Colonic mucosa (tissue), 4 donors: ENCODE results near the gene ZDHHC7. TPM values are rescaled to one million over a fixed set of nuclear protein-coding genes. Genes with fewer than 3 reads are reported as not detected.
A peak's percentile ranks its signal among the peaks of the same experiment; 100 is the strongest.
"Not testable (repeated sequence)": the region's sequence is repeated elsewhere in the genome, so short reads cannot be mapped to it uniquely, and the experiment has no call there.

ENCODE experiments used
- DNase-seq: peaks from one replicate; pipeline ENCODE4 v3.0.0-alpha.2; 2020
- H3K27ac ChIP-seq: fragments of 200-600 bp; one replicate; pipeline ENCODE4 v1.8.0; 2021
- H3K27me3 ChIP-seq: fragments of 200-600 bp; one replicate; pipeline ENCODE4 v1.8.0; 2021
- H3K36me3 ChIP-seq: fragments of 200-600 bp; one replicate; pipeline ENCODE4 v1.8.0; 2021
- H3K4me1 ChIP-seq: fragments of 200-600 bp; one replicate; pipeline ENCODE4 v1.8.0; 2021; ENCODE audit warnings: mild to moderate bottlenecking
- H3K4me3 ChIP-seq: fragments of 200-600 bp; one replicate; pipeline ENCODE4 v1.8.0; 2021
- H3K9ac ChIP-seq, 2 donors: one replicate each; pipeline ENCODE4 v1.7.0; 2013; ENCODE audit warnings: control low read depth in 2 of 2, low read depth in 2 of 2, low read length in 2 of 2
- H3K9me3 ChIP-seq: fragments of 200-600 bp; one replicate; pipeline ENCODE4 v1.8.0; 2021
- intact Hi-C: fragments of 100-400 bp; cut with DNase I; formaldehyde crosslinking; loops from one replicate; pipeline ENCODE4 v1.14.1; 2022
- total RNA-seq, 2 donors: library from RNA; stranded (reverse); fragmentation: NEBNext Ultra II Directional in 1 of 2; extraction: Animal tissue kit (Norgen Biotek cat#: 25700) in 1 of 2; gene quantifications; one replicate each; pipeline ENCODE4 v1.2.1, GENCODE V29; 2021
- TF ChIP-seq, protein P1 (sequence below): fragments of 200-600 bp; IDR thresholded peaks from one replicate; pipeline ENCODE4 v1.8.0; 2022; ENCODE audit warnings: antibody characterized with exemption, mild to moderate bottlenecking
- donor health status: healthy.
- donor health status: DM: no; HTN: no; CAD: no.
- donor health status: DM: no; HTN: no; CAD: no.

Gene ZDHHC7
- total RNA-seq, 2 donors from 2014 or later, result 55.1 to 67.8 TPM

DNA sequence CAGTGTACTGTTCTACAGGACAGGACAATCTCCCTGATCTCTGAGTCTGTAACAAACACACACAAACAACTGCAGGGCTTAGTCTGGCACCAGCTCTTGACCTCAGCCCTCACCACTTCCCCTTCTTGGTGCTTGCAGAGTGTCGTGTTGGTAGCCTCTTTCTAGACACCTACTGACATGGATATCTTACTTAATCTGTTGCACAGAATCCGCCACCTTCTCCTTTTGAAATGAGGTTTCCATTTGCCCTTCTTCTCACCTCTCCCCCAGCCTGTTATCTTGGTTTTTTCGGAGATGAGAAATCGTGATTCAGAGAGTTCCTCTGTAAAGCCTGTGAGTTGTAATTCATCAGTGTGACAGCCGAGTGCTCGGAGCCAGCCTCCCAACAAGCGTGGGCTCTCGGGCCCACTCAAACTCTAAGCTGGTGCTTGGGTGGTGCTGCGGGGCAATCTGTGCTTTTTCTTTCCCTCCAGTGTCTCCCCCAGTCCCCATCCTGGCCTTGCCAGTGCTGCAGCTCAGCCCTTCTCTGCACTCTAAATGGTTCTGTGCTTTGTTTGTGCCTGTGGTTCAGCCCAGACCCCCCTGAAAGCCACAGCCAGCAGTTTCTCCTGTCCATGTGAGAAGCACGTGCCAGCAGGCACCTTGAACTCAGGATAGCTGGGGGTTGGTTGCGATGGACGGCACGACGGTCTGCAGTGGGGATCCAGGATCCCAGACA is 44.3 kb upstream of the ZDHHC7 start:
- H3K9ac ChIP-seq, result peak overlapping the region; percentile 33 to 68

DNA sequence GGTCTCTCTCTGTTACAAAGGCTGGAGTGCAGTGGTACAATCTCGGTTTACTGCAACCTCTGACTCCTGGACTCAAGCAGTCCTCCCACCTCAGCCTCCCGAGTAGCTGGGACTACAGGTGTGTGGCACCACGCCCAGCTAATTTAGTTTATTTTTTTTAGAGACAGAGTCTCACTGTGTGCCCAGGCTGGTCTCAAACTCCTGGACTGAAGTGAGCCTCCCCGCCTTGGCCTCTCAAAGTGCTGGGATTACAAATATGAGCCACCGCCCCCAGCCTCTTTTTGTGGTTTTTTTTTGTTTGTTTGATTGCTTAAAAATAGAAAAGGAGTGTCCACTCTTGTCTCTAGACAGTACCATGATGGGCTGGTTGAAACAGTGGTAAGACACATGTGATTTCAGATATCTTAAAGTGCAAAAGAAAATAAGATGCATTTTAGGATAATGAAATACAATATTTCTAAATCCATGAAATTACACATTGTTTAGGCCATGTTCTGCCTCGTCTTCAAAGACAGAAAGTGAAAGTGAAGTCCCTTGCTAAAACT is 43.7 kb upstream of the ZDHHC7 start:
- no peak for DNase-seq
- Histone ChIP-seq H3K9ac (peak overlapping the region in 1 of 2 donors; percentile 68), H3K4me1 (peaks cover 14% of the 10 kb centered on the region)

More for the DNA sequence above, 44.3 kb upstream of the ZDHHC7 start:
- H3K9me3 ChIP-seq, result no peaks in the 10 kb centered on the region
- intact Hi-C loops, result no loop called here
- H3K4me1 ChIP-seq, result peaks cover 14% of the 10 kb centered on the region
- TF ChIP-seq, protein P1, sequence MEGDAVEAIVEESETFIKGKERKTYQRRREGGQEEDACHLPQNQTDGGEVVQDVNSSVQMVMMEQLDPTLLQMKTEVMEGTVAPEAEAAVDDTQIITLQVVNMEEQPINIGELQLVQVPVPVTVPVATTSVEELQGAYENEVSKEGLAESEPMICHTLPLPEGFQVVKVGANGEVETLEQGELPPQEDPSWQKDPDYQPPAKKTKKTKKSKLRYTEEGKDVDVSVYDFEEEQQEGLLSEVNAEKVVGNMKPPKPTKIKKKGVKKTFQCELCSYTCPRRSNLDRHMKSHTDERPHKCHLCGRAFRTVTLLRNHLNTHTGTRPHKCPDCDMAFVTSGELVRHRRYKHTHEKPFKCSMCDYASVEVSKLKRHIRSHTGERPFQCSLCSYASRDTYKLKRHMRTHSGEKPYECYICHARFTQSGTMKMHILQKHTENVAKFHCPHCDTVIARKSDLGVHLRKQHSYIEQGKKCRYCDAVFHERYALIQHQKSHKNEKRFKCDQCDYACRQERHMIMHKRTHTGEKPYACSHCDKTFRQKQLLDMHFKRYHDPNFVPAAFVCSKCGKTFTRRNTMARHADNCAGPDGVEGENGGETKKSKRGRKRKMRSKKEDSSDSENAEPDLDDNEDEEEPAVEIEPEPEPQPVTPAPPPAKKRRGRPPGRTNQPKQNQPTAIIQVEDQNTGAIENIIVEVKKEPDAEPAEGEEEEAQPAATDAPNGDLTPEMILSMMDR, result no peak
- peak overlapping the region; percentile 4 for H3K4me3 ChIP-seq
- H3K36me3 ChIP-seq, result no peaks in the 10 kb centered on the region
- H3K27ac ChIP-seq, result peak overlapping the region; percentile 80
- peak; percentile 53 for DNase-seq
- no peaks in the 10 kb centered on the region for H3K27me3 ChIP-seq

DNA sequence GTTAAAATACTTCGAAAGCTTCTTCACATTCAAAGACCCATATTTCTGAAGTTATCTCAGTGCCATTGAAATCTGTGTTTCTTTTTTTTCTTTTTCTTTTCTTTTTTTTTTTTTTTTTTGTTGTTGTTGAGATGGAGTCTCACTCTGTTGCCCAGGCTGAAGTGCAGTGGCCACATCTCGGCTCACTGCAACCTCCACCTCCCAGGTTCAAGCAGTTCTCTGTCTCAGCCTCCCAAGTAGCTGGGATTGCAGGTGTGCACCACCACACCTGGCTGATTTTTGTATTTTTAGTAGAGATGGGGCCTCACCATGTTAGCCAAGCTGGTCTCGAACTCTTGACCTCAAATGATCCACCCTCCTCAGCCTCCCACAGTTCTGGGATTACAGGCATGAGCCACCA is 43.0 kb upstream of the ZDHHC7 start:
- H3K27me3 ChIP-seq, H3K9ac ChIP-seq, H3K36me3 ChIP-seq, intact Hi-C loops, H3K27ac ChIP-seq, H3K4me3 ChIP-seq, DNase-seq, H3K9me3 ChIP-seq: not testable (repeated sequence)
- peaks cover 14% of the 10 kb centered on the region for H3K4me1 ChIP-seq

More for the DNA sequence above, 43.7 kb upstream of the ZDHHC7 start:
- peak overlapping the region; percentile 80 for H3K27ac ChIP-seq
- no peaks in the 10 kb centered on the region for H3K9me3 ChIP-seq
- TF ChIP-seq, protein P1, result no peak
- no peaks in the 10 kb centered on the region for H3K27me3 ChIP-seq
- intact Hi-C loops, result no loop called here
- H3K36me3 ChIP-seq, result no peaks in the 10 kb centered on the region
- peak overlapping the region; percentile 4 for H3K4me3 ChIP-seq

DNA sequence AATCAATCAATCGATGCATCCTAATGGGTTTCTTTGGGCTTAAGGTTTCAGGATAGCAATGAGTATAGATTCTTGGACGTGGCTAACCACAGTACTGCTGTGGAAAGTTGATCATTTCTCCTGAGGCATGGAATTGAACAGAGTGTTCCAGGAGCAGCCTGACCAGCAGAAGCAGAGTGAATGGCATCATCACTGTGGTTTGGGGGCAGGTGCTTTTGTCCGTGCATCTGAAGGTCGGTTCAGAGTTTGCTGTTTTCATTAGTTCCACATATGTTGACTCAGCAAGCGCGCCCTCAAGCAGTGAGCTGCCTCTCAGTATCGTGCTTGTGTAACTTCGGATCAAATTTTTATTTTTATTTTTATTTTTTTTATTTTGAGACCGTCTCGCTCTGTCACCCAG is 41.2 kb upstream of the ZDHHC7 start:
- H3K9me3 ChIP-seq, result no peaks in the 10 kb centered on the region
- TF ChIP-seq, protein P1, result no peak
- no peaks in the 10 kb centered on the region for H3K36me3 ChIP-seq
- H3K9ac ChIP-seq, result no peak overlapping the region
- no peaks in the 10 kb centered on the region for H3K27me3 ChIP-seq
- no peak overlapping the region for H3K4me3 ChIP-seq
- no peak overlapping the region for H3K27ac ChIP-seq
- DNase-seq, result no peak
- intact Hi-C loops, result no loop called here
- H3K4me1 ChIP-seq, result peaks cover 16% of the 10 kb centered on the region

DNA sequence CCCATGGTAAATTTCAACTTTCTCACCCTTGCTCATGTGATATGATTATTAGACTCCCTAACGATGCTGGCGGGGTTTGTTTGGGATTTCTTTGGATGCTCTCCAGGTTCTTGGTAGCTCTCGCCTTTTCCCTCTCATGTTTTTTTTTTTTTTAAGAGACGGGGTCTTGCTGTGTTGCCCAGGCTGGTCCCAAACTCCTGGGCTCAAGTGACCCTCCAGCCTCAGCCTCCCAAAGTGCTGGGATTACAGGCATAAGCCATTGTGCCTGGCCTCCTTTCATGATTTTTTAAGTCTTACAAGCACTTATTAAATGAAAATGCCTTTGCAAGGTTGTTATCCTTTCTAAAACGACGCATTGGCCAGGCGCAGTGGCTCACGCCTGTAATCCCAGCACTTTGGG is 40.3 kb upstream of the ZDHHC7 start:
- intact Hi-C loops, result no loop called here
- peak overlapping the region in 1 of 2 donors; percentile 19 for H3K9ac ChIP-seq
- no peak overlapping the region for H3K27ac ChIP-seq
- H3K27me3 ChIP-seq, result no peaks in the 10 kb centered on the region
- DNase-seq, result no peak
- H3K36me3 ChIP-seq, result no peaks in the 10 kb centered on the region
- no peaks in the 10 kb centered on the region for H3K9me3 ChIP-seq
- no peak overlapping the region for H3K4me3 ChIP-seq
- TF ChIP-seq, protein P1, result no peak
- peaks cover 15% of the 10 kb centered on the region for H3K4me1 ChIP-seq

DNA sequence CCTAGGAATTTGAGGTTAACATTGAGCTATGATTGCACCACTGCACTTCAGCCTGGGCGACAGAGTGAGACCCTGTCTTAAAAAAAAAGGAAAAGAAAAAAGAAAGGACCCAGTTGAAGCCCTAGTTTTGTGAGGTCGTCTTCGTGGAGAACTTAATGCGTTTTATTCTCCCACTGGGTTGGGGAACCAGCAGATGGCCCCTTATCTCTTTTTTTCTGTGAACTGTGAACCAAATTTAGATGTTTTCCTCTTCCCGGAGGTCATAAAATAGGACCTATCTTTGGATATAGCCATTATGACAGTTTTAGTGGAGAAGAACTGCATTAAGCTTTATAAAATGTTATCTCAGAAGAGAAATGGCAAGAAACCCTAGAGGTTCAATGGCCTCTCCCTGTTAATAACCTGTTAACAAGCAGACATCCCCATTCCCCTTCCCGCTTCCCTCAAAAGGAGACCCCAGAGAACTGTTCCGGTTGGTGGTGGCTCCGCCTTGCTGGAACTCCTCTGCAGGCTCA is 39.8 kb upstream of the ZDHHC7 start:
- no peak for DNase-seq
- intact Hi-C loops, result no loop called here

More for the DNA sequence above, 39.8 kb upstream of the ZDHHC7 start:
- TF ChIP-seq, protein P1, result no peak
- no peak overlapping the region for H3K27ac ChIP-seq
- H3K9ac ChIP-seq, result peak overlapping the region in 1 of 2 donors; percentile 19
- H3K4me1 ChIP-seq, result peaks cover 14% of the 10 kb centered on the region
- H3K9me3 ChIP-seq, result no peaks in the 10 kb centered on the region
- no peaks in the 10 kb centered on the region for H3K36me3 ChIP-seq
- no peak overlapping the region for H3K4me3 ChIP-seq
- H3K27me3 ChIP-seq, result no peaks in the 10 kb centered on the region
